Measurements from ENCODE around the gene DDX43.

DDX43 gene

DNA sequence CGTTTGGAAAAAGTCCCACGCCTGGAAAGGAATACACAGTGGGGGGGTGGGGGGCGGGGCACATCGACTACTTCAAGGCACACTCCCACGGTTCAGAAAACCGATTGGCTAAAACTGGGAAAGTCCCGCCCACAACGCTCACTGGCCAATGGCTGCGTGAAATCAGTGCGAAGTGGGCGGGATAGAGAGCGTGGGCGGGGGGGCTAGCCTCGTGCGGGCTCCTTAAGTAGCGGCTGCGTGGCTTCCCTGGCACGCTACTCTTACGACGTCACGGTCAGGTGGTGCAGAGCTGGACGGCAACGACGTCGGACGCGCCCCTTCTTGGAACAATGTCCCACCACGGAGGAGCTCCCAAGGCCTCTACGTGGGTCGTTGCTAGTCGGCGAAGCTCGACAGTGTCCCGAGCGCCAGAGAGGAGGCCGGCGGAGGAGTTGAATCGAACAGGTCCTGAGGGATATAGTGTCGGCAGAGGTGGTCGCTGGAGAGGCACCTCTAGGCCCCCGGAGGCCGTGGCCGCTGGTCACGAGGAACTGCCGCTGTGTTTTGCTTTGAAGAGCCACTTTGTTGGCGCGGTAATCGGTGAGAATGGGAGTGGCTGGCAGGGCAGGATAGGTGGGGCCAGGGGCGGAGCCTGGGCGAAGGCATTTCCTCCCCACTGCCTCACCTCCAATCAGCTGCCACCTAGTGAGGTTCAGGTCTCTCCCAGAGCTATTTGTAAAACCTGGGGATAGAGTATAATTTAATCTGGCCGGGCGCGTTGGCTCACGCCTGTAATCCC, at the start of gene DDX43:
Gene DDX43 (plus strand): TSS at position 252 of the 778 bp plus-strand sequence. CDS start 78 bp downstream, at position 330.
- Histone ChIP-seq H3K4me3 (ENCODE audit: severe bottlenecking) (peak within 1 kb of the TSS; percentile 34), H3K4me1 (ENCODE audit: insufficient read depth, poor library complexity, severe bottlenecking) (peaks cover under 1% of the 10 kb centered on the region), H3K27me3 (ENCODE audit: insufficient read depth, poor library complexity, severe bottlenecking) (no peaks in the 10 kb centered on the region), H3K27ac (ENCODE audit: poor library complexity, severe bottlenecking) (peak within 1 kb of the TSS; percentile 26), H3K36me3 (ENCODE audit: low read depth) (no peaks in the 10 kb centered on the region), H3K9me3 (ENCODE audit: severe bottlenecking) (no peaks in the 10 kb centered on the region)
- ATAC-seq (ENCODE audit: low read depth) (peak; percentile 78), DNase-seq (ENCODE audit: low spot score) (peak; percentile 77)
- TF ChIP-seq, protein P1, sequence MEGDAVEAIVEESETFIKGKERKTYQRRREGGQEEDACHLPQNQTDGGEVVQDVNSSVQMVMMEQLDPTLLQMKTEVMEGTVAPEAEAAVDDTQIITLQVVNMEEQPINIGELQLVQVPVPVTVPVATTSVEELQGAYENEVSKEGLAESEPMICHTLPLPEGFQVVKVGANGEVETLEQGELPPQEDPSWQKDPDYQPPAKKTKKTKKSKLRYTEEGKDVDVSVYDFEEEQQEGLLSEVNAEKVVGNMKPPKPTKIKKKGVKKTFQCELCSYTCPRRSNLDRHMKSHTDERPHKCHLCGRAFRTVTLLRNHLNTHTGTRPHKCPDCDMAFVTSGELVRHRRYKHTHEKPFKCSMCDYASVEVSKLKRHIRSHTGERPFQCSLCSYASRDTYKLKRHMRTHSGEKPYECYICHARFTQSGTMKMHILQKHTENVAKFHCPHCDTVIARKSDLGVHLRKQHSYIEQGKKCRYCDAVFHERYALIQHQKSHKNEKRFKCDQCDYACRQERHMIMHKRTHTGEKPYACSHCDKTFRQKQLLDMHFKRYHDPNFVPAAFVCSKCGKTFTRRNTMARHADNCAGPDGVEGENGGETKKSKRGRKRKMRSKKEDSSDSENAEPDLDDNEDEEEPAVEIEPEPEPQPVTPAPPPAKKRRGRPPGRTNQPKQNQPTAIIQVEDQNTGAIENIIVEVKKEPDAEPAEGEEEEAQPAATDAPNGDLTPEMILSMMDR (IDR thresholded peaks at IDR 0.05; ENCODE audit: poor library complexity, severe bottlenecking) = no peak

DNA sequence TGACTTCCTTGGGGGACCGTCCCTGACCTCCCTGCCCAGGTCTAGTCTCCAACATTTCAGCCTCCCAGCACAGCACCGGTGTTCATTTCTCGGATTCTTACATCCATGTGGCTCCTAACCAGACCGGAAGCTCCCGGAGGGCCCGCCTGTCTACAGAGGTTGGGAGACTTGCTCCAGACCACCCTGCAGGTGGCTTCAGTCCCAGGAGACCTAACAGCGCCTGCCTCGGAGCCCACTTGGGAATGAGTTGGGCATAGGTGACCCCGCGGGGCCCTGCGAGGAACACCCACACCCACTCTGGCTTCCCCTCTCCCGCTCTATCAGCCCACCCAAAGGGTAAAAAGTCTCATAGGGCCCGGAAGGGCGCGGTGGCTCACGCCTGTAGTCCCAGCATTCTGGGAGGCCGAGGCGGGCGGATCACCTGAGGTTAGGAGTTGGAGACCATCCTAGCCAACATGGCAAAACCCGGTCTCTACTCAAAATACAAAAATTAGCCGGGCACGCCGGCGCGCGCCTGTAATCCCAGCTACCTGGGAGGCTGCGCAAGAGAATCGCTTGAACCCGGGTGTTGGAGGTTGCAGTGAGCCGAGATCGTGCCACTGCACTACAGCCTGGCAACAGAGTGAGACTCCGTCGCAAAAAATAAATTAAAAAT, 46.0 kb upstream of the DDX43 start:
- no peaks in the 10 kb centered on the region for H3K27me3 ChIP-seq (ENCODE audit: insufficient read depth, poor library complexity, severe bottlenecking)
- TF ChIP-seq, protein P1 (IDR thresholded peaks at IDR 0.05; ENCODE audit: poor library complexity, severe bottlenecking) = no peak
- H3K36me3 ChIP-seq (ENCODE audit: low read depth) = no peaks in the 10 kb centered on the region
- no peaks in the 10 kb centered on the region for H3K9me3 ChIP-seq (ENCODE audit: severe bottlenecking)
- ATAC-seq (ENCODE audit: low read depth) (no peak), DNase-seq (ENCODE audit: low spot score) (no peak)
- H3K4me1 ChIP-seq (ENCODE audit: insufficient read depth, poor library complexity, severe bottlenecking) = no peaks in the 10 kb centered on the region
- H3K27ac ChIP-seq (ENCODE audit: poor library complexity, severe bottlenecking) = no peak overlapping the region
- H3K4me3 ChIP-seq (ENCODE audit: severe bottlenecking) = no peak overlapping the region

DNA sequence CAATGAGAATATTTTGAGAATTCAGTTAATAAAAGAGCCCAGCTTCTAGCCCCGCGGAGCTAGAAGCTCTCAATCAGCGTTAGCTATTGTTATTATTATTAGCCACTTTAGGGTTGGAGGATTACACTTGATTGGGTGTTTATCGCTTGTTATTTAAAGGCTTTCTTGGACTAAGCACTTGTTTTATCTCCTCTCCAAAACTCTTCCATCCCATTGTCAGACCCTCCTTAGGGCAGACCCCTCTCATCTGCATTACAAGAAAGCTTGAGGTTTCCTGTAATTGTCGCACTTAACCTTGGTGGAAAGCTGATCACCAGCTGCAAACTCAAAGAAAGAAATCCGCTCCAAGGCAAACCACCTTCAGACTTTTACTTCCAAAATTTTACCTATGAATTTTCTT, 45.3 kb upstream of the DDX43 start:
- no peaks in the 10 kb centered on the region for H3K4me1 ChIP-seq (ENCODE audit: insufficient read depth, poor library complexity, severe bottlenecking)
- TF ChIP-seq, protein P1 (IDR thresholded peaks at IDR 0.05; ENCODE audit: poor library complexity, severe bottlenecking) = no peak
- ATAC-seq (ENCODE audit: low read depth) = no peak
- H3K9me3 ChIP-seq (ENCODE audit: severe bottlenecking) = no peaks in the 10 kb centered on the region
- H3K4me3 ChIP-seq (ENCODE audit: severe bottlenecking) = no peak overlapping the region
- H3K27ac ChIP-seq (ENCODE audit: poor library complexity, severe bottlenecking) = no peak overlapping the region
- no peaks in the 10 kb centered on the region for H3K27me3 ChIP-seq (ENCODE audit: insufficient read depth, poor library complexity, severe bottlenecking)
- H3K36me3 ChIP-seq (ENCODE audit: low read depth) = no peaks in the 10 kb centered on the region
- no peak for DNase-seq (ENCODE audit: low spot score)

DNA sequence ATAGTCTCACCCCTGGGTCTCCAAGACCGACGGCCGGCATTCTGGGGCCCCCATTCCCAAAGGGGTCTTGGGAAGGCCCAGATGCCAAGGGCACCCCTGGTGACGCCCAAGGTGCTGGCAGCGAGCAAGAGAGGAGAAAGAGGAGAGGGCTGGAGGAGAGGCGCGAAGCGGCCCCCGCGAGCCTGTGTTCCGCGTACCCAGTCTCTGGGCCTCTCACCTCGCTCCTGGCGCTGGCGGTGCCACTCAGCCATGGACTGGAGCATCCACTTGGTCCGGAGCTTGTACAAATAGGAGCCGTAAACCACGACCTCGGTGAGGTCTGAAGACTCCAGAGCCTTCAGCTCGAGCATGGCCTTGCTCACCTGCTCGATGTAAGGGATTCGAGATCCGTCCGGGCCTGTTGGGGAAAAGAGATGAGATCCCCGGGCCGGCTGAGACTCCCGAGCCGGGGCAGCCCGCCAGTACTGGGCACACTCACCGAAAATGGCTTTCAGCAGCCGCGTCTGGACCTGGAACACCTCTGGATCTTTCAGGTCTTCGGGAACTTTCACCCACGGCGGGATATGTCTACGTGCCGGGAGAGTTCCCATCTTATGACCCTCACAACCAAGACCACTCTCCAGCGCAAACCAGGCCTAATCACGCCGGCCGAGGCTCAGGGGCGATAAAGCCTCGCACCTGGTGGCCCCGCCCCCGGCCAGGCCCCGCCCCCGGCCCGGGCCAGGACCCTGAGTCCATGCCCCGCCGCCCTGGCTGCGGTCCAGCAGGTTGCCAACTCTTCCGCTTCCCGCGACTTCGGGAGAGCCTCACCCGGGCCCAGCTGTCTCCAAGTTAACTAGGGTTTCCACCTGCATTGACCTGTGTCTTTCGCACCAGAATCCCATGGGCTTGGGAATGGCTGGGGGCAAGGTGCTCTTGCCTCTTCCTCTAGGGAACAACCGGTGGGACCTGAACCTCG, 40.7 kb upstream of the DDX43 start, which contains the start of gene DPPA5:
Gene DPPA5 (minus strand): TSS at position 641 of the 958 bp plus-strand sequence. CDS start 51 bp downstream, at position 590.
- Histone ChIP-seq H3K9me3 (ENCODE audit: severe bottlenecking) (no peaks in the 10 kb centered on the region), H3K36me3 (ENCODE audit: low read depth) (no peaks in the 10 kb centered on the region), H3K4me3 (ENCODE audit: severe bottlenecking) (no peak within 1 kb of the TSS), H3K4me1 (ENCODE audit: insufficient read depth, poor library complexity, severe bottlenecking) (no peaks in the 10 kb centered on the region), H3K27me3 (ENCODE audit: insufficient read depth, poor library complexity, severe bottlenecking) (no peaks in the 10 kb centered on the region), H3K27ac (ENCODE audit: poor library complexity, severe bottlenecking) (no peak within 1 kb of the TSS)
- no peak for DNase-seq (ENCODE audit: low spot score)
- TF ChIP-seq, protein P1 (IDR thresholded peaks at IDR 0.05; ENCODE audit: poor library complexity, severe bottlenecking) = no peak
- no peak for ATAC-seq (ENCODE audit: low read depth)

Measured in RWPE2 (cell line).